ENCODE measurements around the gene SEPTIN2. TPM values are rescaled to one million over a fixed set of nuclear protein-coding genes. Genes with fewer than 3 reads are reported as not detected.

The SEPTIN2 gene
- total RNA-seq, 2 donors from 2014 or later, result 190 to 216 TPM

DNA sequence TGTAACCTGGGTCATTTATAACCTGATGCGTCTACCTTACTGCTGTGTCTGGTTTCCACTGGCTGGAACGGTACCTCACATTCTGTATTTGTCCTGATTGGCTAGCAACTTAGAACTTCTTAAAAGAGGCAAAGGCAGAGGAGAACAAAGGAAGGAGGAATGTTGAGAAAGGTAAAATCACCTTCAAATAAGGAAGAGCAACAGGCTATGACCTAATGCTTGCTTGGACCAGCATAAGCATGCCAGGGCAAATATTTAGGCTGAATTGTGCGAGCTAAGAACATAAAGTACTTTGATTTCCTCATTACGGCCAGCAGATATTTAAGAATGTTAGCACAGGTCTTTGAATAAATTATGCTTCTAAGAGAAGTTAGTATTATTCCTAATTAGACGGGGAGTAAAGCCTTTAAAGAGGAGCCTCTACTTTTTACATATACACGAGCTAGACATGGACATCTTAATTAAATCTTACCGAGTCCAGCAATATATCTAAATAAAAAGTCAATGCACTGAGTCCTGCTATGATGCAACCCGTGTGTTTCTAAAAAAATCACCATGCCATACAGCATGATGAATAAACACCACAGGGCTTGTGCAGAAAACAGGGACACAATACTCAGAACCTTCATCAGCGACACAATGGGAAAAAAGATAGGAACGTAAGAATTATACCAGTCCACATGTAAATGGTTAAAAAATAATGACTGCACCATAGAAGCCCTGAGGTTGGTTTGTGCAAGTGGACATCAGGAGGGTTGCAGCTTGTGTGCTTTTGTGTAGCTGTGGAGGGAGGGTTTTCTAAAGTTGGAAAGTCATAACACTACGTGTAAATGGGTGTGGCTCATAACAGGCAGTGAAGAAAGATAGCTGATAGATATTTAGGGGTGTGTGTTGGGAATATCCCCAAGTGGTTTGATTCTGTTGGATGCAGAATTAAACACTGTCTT is 14.2 kb downstream of the SEPTIN2 start:
- DNase-seq (no peak), ATAC-seq (no peak)
- H3K9me3 ChIP-seq (ENCODE audit: control insufficient read depth, low read length, poor library complexity, severe bottlenecking), result no peaks in the 10 kb centered on the region
- no peaks in the 10 kb centered on the region for H3K27me3 Mint-ChIP-seq
- H3K4me1 Mint-ChIP-seq, result peaks cover 19% of the 10 kb centered on the region
- no peak overlapping the region for H3K27ac Mint-ChIP-seq
- peaks cover 9% of the 10 kb centered on the region for H3K36me3 Mint-ChIP-seq (ENCODE audit: low read depth)
- H3K4me3 Mint-ChIP-seq, result no peak overlapping the region

DNA sequence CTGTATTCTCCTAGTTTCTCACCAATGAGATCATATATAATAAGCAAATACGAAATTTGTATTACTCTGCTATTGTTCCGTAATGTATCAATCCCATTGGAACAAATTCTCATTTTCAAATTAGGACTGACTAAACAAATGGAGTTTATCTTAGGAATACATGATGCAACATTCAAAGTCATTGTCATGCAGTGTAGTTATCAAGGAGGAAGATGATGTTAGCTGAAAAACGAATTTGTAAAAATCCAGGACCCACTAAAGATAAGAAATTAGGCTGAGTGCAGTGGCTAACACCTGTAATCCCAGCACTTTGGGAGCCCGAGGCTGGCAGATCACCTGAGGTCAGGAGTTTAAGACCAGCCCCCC is 14.9 kb downstream of the SEPTIN2 start:
- Mint-ChIP-seq H3K4me3 (no peak overlapping the region), H3K36me3 (ENCODE audit: low read depth) (peaks cover 6% of the 10 kb centered on the region), H3K27ac (no peak overlapping the region), H3K27me3 (no peaks in the 10 kb centered on the region), H3K4me1 (peaks cover 16% of the 10 kb centered on the region)
- H3K9me3 ChIP-seq (ENCODE audit: control insufficient read depth, low read length, poor library complexity, severe bottlenecking), result no peaks in the 10 kb centered on the region
- DNase-seq (no peak), ATAC-seq (no peak)

DNA sequence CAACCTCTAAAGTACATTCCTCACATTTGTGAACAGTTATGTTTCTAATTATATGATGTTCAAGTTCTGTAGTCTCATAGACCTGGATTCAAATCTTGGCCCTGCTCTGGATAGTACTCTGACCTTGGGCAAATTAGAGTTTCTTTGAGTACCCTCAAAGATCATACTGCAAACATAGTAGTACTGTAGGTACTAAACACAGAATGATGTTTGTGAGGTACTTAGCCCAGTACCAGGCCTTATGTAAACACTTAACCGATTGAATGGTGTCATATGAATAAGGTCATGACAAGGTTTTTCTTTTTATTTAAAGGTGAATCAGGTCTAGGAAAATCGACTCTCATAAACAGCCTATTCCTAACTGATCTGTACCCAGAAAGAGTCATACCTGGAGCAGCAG is 19.1 kb downstream of the SEPTIN2 start:
- no peaks in the 10 kb centered on the region for H3K9me3 ChIP-seq (ENCODE audit: control insufficient read depth, low read length, poor library complexity, severe bottlenecking)
- ATAC-seq (no peak), DNase-seq (no peak)
- H3K27ac Mint-ChIP-seq, result peak overlapping the region; percentile 19
- no peak overlapping the region for H3K4me3 Mint-ChIP-seq
- peaks cover 4% of the 10 kb centered on the region for H3K36me3 Mint-ChIP-seq (ENCODE audit: low read depth)
- H3K27me3 Mint-ChIP-seq, result no peaks in the 10 kb centered on the region
- H3K4me1 Mint-ChIP-seq, result peaks cover 19% of the 10 kb centered on the region

DNA sequence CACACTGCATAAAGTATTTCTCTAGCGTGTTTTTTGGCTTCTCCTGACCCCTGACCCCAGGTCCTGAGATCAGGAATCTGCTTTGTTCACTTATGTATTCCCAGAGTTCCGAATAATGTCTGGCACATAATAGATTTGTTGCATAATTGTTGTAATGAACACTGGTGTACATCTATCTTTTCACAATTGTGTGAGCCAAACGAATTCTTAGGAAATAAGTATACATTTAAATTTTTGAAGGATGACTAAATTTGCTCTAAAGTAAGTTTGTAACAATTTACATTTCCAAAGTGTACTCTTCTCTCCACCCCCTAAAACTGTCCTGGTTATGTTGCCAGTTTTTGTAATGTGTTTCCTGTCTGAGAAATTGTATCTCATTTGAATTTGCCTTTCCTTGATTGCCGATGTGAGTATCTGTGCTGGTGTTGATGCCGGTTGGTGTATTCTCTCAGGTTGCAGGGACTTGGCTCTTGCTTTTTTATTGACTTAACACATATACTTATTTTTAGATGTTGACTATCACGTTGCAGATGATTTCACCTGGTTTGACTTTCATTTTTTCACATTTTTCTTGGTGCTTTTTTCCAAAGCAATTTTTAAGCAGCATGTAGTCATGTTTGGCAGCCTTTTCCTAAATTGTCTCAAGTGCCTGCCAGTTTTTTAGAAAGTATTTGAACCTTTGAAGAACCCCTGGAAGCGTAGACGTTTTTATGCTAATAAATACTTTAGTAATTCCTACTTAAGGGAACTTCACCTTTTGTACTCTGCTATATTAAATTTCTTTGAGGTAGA is 24.3 kb downstream of the SEPTIN2 start:
- H3K9me3 ChIP-seq (ENCODE audit: control insufficient read depth, low read length, poor library complexity, severe bottlenecking), result no peaks in the 10 kb centered on the region
- Mint-ChIP-seq H3K27ac (peak overlapping the region; percentile 79), H3K4me1 (peaks cover 28% of the 10 kb centered on the region), H3K27me3 (no peaks in the 10 kb centered on the region), H3K36me3 (ENCODE audit: low read depth) (peaks cover 12% of the 10 kb centered on the region), H3K4me3 (peak overlapping the region; percentile 15)
- ATAC-seq, result no peak
- no peak for DNase-seq

DNA sequence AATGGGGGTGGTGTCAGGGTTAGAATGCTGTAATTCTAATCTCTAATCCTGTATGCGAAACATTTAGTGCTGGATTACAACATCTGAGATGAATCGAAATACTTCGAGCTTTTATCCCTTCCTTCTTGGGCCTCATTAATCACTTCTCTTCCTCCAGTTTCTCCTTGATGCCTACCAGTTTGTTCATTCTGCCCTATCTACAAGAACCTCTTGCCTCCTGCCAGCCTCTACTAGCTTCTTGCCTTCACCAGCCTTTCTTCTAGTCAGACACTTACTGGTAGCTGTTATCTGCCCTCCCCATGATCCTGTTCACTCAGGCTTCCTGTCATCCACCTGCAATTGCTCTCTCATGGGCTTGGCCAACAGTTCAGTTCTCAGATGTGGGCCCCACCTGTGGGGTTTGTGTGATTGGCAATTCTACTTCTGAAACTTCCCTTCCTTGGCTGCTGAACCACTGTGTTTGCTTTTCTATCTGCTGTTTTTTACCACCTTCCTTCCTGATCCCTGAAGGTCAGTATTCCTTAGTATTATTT is 25.0 kb downstream of the SEPTIN2 start:
- DNase-seq, result no peak
- peaks cover 27% of the 10 kb centered on the region for H3K4me1 Mint-ChIP-seq
- peak overlapping the region; percentile 79 for H3K27ac Mint-ChIP-seq
- peaks cover 12% of the 10 kb centered on the region for H3K36me3 Mint-ChIP-seq (ENCODE audit: low read depth)
- no peaks in the 10 kb centered on the region for H3K27me3 Mint-ChIP-seq
- H3K9me3 ChIP-seq (ENCODE audit: control insufficient read depth, low read length, poor library complexity, severe bottlenecking), result no peaks in the 10 kb centered on the region
- no peak overlapping the region for H3K4me3 Mint-ChIP-seq
- ATAC-seq, result peak; percentile 57

DNA sequence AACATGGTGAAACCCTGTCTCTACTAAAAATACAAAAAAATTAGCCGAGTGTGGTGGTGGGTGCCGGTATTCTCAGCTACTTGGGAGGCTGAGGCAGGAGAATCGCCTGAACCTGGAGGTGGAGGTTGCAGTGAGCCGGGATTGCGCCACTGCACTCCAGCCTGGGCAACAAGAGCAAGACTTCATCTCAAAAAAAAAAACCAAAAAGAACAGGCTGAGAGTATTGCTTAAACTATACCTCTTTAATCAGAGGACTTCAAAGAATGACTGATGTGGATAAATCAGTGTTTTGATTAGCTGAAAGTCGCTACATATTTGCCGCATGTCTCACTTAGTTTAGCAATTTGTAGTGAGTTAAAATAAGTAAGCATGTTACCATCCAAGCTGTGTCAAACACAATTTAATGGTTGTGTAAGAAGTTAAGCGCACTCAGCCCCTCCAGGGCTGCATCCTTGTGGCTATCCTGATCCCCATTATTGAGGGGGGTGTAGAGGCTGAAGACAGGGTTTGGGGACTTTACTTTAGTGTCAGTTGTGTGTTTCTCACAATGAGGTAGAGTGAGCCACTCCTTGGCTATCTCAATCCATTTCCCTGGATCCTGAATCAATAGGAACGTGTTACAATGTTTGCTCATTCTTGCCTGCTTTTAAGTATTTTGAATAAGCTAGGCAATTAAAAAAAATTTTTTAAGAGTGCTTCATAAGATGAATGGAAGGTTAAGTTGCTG is 29.4 kb downstream of the SEPTIN2 start:
- peaks cover 13% of the 10 kb centered on the region for H3K36me3 Mint-ChIP-seq (ENCODE audit: low read depth)
- ATAC-seq, result no peak
- no peaks in the 10 kb centered on the region for H3K27me3 Mint-ChIP-seq
- H3K4me1 Mint-ChIP-seq, result peaks cover 13% of the 10 kb centered on the region
- H3K9me3 ChIP-seq (ENCODE audit: control insufficient read depth, low read length, poor library complexity, severe bottlenecking), result no peaks in the 10 kb centered on the region
- H3K27ac Mint-ChIP-seq, result no peak overlapping the region
- H3K4me3 Mint-ChIP-seq, result no peak overlapping the region
- no peak for DNase-seq

DNA sequence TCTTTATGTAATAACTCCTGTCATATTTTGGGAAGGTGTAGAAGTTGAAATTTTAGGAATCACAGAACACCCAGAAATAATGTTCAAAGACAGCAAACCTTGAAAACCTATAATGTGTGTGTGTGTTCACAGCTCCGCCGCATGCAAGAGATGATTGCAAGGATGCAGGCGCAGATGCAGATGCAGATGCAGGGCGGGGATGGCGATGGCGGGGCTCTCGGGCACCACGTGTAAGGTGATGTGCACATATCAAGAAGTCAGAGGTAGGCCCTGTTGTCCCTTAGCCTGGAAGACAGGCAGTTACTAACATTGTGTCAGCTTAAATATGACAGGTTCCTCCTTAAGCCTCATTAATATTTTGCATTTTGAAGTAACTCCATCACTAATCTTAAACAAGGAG is 34.2 kb downstream of the SEPTIN2 start:
- H3K27me3 Mint-ChIP-seq, result no peaks in the 10 kb centered on the region
- ATAC-seq (no peak), DNase-seq (no peak)
- H3K4me3 Mint-ChIP-seq, result no peak overlapping the region
- H3K36me3 Mint-ChIP-seq (ENCODE audit: low read depth), result peaks cover 5% of the 10 kb centered on the region
- no peaks in the 10 kb centered on the region for H3K9me3 ChIP-seq (ENCODE audit: control insufficient read depth, low read length, poor library complexity, severe bottlenecking)
- peaks cover 4% of the 10 kb centered on the region for H3K4me1 Mint-ChIP-seq
- no peak overlapping the region for H3K27ac Mint-ChIP-seq

- no peaks in the 10 kb centered on the region for H3K27me3 Mint-ChIP-seq
- H3K4me1 Mint-ChIP-seq, result peaks cover 4% of the 10 kb centered on the region
- peaks cover 5% of the 10 kb centered on the region for H3K36me3 Mint-ChIP-seq (ENCODE audit: low read depth)
- no peak overlapping the region for H3K27ac Mint-ChIP-seq
- H3K9me3 ChIP-seq (ENCODE audit: control insufficient read depth, low read length, poor library complexity, severe bottlenecking), result no peaks in the 10 kb centered on the region
- H3K4me3 Mint-ChIP-seq, result no peak overlapping the region
- DNase-seq (no peak), ATAC-seq (no peak)
These were observed 34.8 kb downstream of the SEPTIN2 start for GRCh38 chr2:241350530-241350877.

DNA sequence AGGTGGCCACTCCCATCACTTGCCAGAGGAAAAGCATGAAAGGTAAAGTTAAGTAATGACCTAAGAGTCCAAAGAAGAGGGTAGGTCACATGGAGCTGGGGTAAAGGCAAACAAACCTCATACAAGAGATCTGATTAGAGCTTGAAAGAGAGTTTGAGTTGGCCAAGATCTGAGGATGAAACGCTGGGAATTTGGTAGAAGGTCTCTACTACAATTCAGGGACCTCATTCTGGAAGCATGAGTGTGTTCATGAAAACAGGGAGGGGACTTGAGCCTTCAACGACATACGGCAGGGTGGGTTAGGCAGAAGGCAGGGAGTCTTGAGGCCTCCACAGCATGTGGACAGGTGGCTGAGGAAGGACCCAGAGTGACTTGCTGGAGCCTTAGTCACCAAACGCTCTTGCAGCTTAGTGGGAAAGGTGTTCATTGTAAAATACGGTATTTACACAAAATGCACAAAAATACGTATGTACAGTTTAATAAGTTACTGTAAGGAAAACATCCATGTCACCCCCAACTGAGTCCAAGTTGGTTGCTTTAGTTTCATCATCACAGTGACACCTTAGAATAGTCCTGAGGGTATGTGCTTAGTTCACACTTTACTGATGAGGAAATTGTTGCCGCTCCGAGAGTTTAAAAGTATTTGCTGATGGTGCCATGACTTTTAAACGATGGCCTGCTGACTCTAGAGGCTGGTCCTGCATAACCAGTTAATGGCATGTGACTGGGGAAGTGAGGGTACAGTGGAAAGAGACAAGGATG is 35.3 kb downstream of the SEPTIN2 start:
- Mint-ChIP-seq H3K27ac (no peak overlapping the region), H3K27me3 (no peaks in the 10 kb centered on the region), H3K36me3 (ENCODE audit: low read depth) (peaks cover 5% of the 10 kb centered on the region), H3K4me3 (no peak overlapping the region), H3K4me1 (peaks cover 4% of the 10 kb centered on the region)
- ATAC-seq (no peak), DNase-seq (no peak)
- no peaks in the 10 kb centered on the region for H3K9me3 ChIP-seq (ENCODE audit: control insufficient read depth, low read length, poor library complexity, severe bottlenecking)

GRCh38 chr2:241351640-241352031 is 35.9 kb downstream of the SEPTIN2 start:
- H3K36me3 Mint-ChIP-seq (ENCODE audit: low read depth), result peaks cover 5% of the 10 kb centered on the region
- no peak for ATAC-seq
- no peaks in the 10 kb centered on the region for H3K27me3 Mint-ChIP-seq
- peaks cover 4% of the 10 kb centered on the region for H3K4me1 Mint-ChIP-seq
- H3K4me3 Mint-ChIP-seq, result no peak overlapping the region
- no peaks in the 10 kb centered on the region for H3K9me3 ChIP-seq (ENCODE audit: control insufficient read depth, low read length, poor library complexity, severe bottlenecking)
- H3K27ac Mint-ChIP-seq, result no peak overlapping the region
- no peak for DNase-seq

- H3K9me3 ChIP-seq (ENCODE audit: control insufficient read depth, low read length, poor library complexity, severe bottlenecking), result no peaks in the 10 kb centered on the region
- Mint-ChIP-seq H3K4me3 (no peak overlapping the region), H3K27ac (no peak overlapping the region), H3K4me1 (peaks cover 7% of the 10 kb centered on the region), H3K36me3 (ENCODE audit: low read depth) (peaks cover 5% of the 10 kb centered on the region), H3K27me3 (no peaks in the 10 kb centered on the region)
- no peak for ATAC-seq
- DNase-seq, result no peak
These were observed 36.5 kb downstream of the SEPTIN2 start for GRCh38 chr2:241352227-241352626.
